ENCODE data around the gene PLTP. TPM values are rescaled to one million over a fixed set of nuclear protein-coding genes. Genes with fewer than 3 reads are reported as not detected.

The PLTP gene
- total RNA-seq: 31.8 and 117 TPM in 2 replicates

GRCh38 chr20:45911486-45912343 is at the start of gene PLTP:
Gene PLTP, minus strand, starts transcription at chr20:45912155. Its CDS starts 703 bp downstream, at chr20:45911452.

GRCh38 chr20:45934586-45935415 is 22.8 kb upstream of the PLTP start, which contains the start of gene PCIF1:
Gene PCIF1, plus strand, starts transcription at chr20:45934683. Its CDS starts 4,317 bp downstream, at chr20:45939000.

GRCh38 chr20:45890985-45891983 is 20.7 kb downstream of the PLTP start, which contains the start of the genes CTSA and NEURL2:
Gene CTSA, plus strand, starts transcription at chr20:45891335. Its CDS starts 234 bp downstream, at chr20:45891569.
Gene NEURL2, minus strand, starts transcription at chr20:45891208. Its CDS starts 217 bp downstream, at chr20:45890991.

GRCh38 chr20:45887346-45887715 is 24.6 kb downstream of the PLTP start, which contains the start of gene SPATA25:
Gene SPATA25, minus strand, starts transcription at chr20:45887622. Its CDS starts 32 bp downstream, at chr20:45887590.

GRCh38 chr20:45880988-45881788 is 30.8 kb downstream of the PLTP start, which contains the start of gene ZSWIM1:
Gene ZSWIM1, plus strand, starts transcription at chr20:45881227. Its CDS starts 1,366 bp downstream, at chr20:45882593.

GRCh38 chr20:45857114-45857881 is 54.7 kb downstream of the PLTP start, which contains the start of the genes ACOT8 and ZSWIM3:
Gene ACOT8, minus strand, starts transcription at chr20:45857392. Its CDS starts 77 bp downstream, at chr20:45857315.
Gene ZSWIM3, plus strand, starts transcription at chr20:45857614. Its CDS starts 212 bp downstream, at chr20:45857826.

Other genes with a start within 250 kb of the PLTP start
- gene WFDC11, start 241.9 kb downstream of the PLTP start, total RNA-seq: not detected in 2 replicates
- gene WFDC13, start 210.1 kb downstream of the PLTP start, total RNA-seq: not detected in 2 replicates
- not detected in 2 replicates for gene WFDC10B, start 207.1 kb downstream of the PLTP start, total RNA-seq
- gene SPINT4, start 189.8 kb downstream of the PLTP start, total RNA-seq: not detected in 2 replicates
- 0.43 TPM in 1 of 2 replicates, not detected in the other for gene WFDC3, start 120.3 kb downstream of the PLTP start, total RNA-seq
- gene DNTTIP1, start 120.2 kb downstream of the PLTP start, total RNA-seq: 14.9 and 16.1 TPM in 2 replicates
- 0.34 TPM in 1 of 2 replicates, not detected in the other for gene UBE2C, start 99.5 kb downstream of the PLTP start, total RNA-seq
- not detected in 2 replicates for gene TNNC2, start 84.8 kb downstream of the PLTP start, total RNA-seq
- 12.3 and 13.1 TPM in 2 replicates for gene SNX21, start 78.4 kb downstream of the PLTP start, total RNA-seq
- gene ACOT8, start 54.8 kb downstream of the PLTP start, total RNA-seq: 23.9 and 29.3 TPM in 2 replicates
- gene ZSWIM3, start 54.5 kb downstream of the PLTP start, total RNA-seq: 3.1 and 4.6 TPM in 2 replicates
- 3.8 and 5.2 TPM in 2 replicates for gene ZSWIM1, start 30.9 kb downstream of the PLTP start, total RNA-seq
- gene SPATA25, start 24.5 kb downstream of the PLTP start, total RNA-seq: 0.34 and 1.00 TPM in 2 replicates
- gene NEURL2, start 20.9 kb downstream of the PLTP start, total RNA-seq: 1.7 and 1.9 TPM in 2 replicates
- 18.8 and 72.7 TPM in 2 replicates for gene CTSA, start 20.8 kb downstream of the PLTP start, total RNA-seq
- 7.9 and 10.7 TPM in 2 replicates for gene PCIF1, start 22.5 kb upstream of the PLTP start, total RNA-seq
- 12.3 and 13.9 TPM in 2 replicates for gene ZNF335, start 60.0 kb upstream of the PLTP start, total RNA-seq
- 2.1 and 5.1 TPM in 2 replicates for gene MMP9, start 96.8 kb upstream of the PLTP start, total RNA-seq
- 0.07 TPM in 1 of 2 replicates, not detected in the other for gene SLC12A5, start 117.1 kb upstream of the PLTP start, total RNA-seq
- 8.5 and 16.7 TPM in 2 replicates for gene NCOA5, start 177.8 kb upstream of the PLTP start, total RNA-seq
- 5.1 and 13.8 TPM in 2 replicates for gene CD40, start 206.2 kb upstream of the PLTP start, total RNA-seq